ENCODE results near the gene PNPLA5.
"Not testable (repeated sequence)": the region's sequence is repeated elsewhere in the genome, so short reads cannot be mapped to it uniquely, and the experiment has no call there.

Gene PNPLA5

GRCh38 chr22:43919106-43919973, 27.5 kb upstream of the PNPLA5 start:
- CTCF ChIA-PET, result no interaction called here
- DNase-seq (ENCODE audit: extremely low spot score), result no peak
- TF ChIP-seq CTBP1 (IDR thresholded peaks at IDR 0.05; ENCODE audit: borderline replicate concordance) (no peak), PKNOX1 (IDR thresholded peaks at IDR 0.05) (no peak), ARNT (IDR thresholded peaks at IDR 0.05) (no peak), LEF1 (IDR thresholded peaks at IDR 0.05; ENCODE audit: borderline replicate concordance) (no peak), FOXA1 (IDR thresholded peaks at IDR 0.05) (no peak), FOXK2 (IDR thresholded peaks at IDR 0.05) (no peak), ELF4 (IDR thresholded peaks at IDR 0.05) (no peak), TARDBP (IDR thresholded peaks at IDR 0.05) (no peak), SUZ12 (IDR thresholded peaks at IDR 0.05) (no peak), ZNF384 (IDR thresholded peaks at IDR 0.05) (no peak), SP1 (IDR thresholded peaks at IDR 0.05) (no peak)
- POLR2A ChIA-PET, result no interaction called here

- TF ChIP-seq L3MBTL2 (conservative IDR thresholded peaks at IDR 0.05), result no peak
- no peak for TF ChIP-seq BHLHE40 (IDR thresholded peaks at IDR 0.05; ENCODE audit: borderline replicate concordance)
- TF ChIP-seq TARDBP (IDR thresholded peaks at IDR 0.05), result no peak
- TF ChIP-seq NFRKB (IDR thresholded peaks at IDR 0.05), result no peak
- no peak for TF ChIP-seq FOXM1 (IDR thresholded peaks at IDR 0.05; ENCODE audit: borderline replicate concordance)
- no peak for TF ChIP-seq FOXA1 (IDR thresholded peaks at IDR 0.05)
- no peak for TF ChIP-seq ZNF384 (IDR thresholded peaks at IDR 0.05)
- no peak for TF ChIP-seq SP1 (IDR thresholded peaks at IDR 0.05)
- no peak for TF ChIP-seq PKNOX1 (IDR thresholded peaks at IDR 0.05)
- TF ChIP-seq LEF1 (IDR thresholded peaks at IDR 0.05; ENCODE audit: borderline replicate concordance), result no peak
- no peak for TF ChIP-seq FOXK2 (IDR thresholded peaks at IDR 0.05)
- ChIA-PET POLR2A (no interaction called here), CTCF (interaction anchor here (1.3 kb wide), 1 partner anchor 28 kb away, joined by 3 read pairs; no protein-coding TSS in a partner anchor)
- no peak for DNase-seq (ENCODE audit: extremely low spot score)
These were observed 25.7 kb upstream of the PNPLA5 start for GRCh38 chr22:43917521-43917920.

- ChIA-PET CTCF (no interaction called here), POLR2A (no interaction called here)
- no peak for DNase-seq (ENCODE audit: extremely low spot score)
- no peak for TF ChIP-seq PKNOX1 (IDR thresholded peaks at IDR 0.05)
- no peak for TF ChIP-seq CTBP1 (IDR thresholded peaks at IDR 0.05; ENCODE audit: borderline replicate concordance)
- TF ChIP-seq HDGF (IDR thresholded peaks at IDR 0.05; ENCODE audit: borderline replicate concordance), result no peak
These were observed 19.5 kb upstream of the PNPLA5 start for GRCh38 chr22:43911351-43911750.

GRCh38 chr22:43910178-43910695, 18.4 kb upstream of the PNPLA5 start:
- POLR2A ChIA-PET, result interaction anchor here (1.0 kb wide), 1 partner anchor 13 kb away, joined by 3 read pairs; the partner anchor contains the start of gene PNPLA3
- no peak for DNase-seq (ENCODE audit: extremely low spot score)
- TF ChIP-seq FOXK2 (IDR thresholded peaks at IDR 0.05), result no peak
- TF ChIP-seq FOXA1 (IDR thresholded peaks at IDR 0.05), result no peak
- CTCF ChIA-PET, result no interaction called here

- ChIA-PET POLR2A (interaction anchor here (1.0 kb wide), 1 partner anchor 14 kb away, joined by 3 read pairs; the partner anchor contains the start of gene PNPLA3), CTCF (no interaction called here)
- DNase-seq (ENCODE audit: extremely low spot score), result no peak
- TF ChIP-seq FOXM1 (IDR thresholded peaks at IDR 0.05; ENCODE audit: borderline replicate concordance) (no peak), PKNOX1 (IDR thresholded peaks at IDR 0.05) (no peak), HDGF (IDR thresholded peaks at IDR 0.05; ENCODE audit: borderline replicate concordance) (no peak), TARDBP (IDR thresholded peaks at IDR 0.05) (no peak), BHLHE40 (IDR thresholded peaks at IDR 0.05; ENCODE audit: borderline replicate concordance) (no peak), L3MBTL2 (conservative IDR thresholded peaks at IDR 0.05) (no peak), SP1 (IDR thresholded peaks at IDR 0.05) (no peak), LEF1 (IDR thresholded peaks at IDR 0.05; ENCODE audit: borderline replicate concordance) (no peak), SUZ12 (IDR thresholded peaks at IDR 0.05) (no peak), CTBP1 (IDR thresholded peaks at IDR 0.05; ENCODE audit: borderline replicate concordance) (no peak), ZNF384 (IDR thresholded peaks at IDR 0.05) (no peak), ARNT (IDR thresholded peaks at IDR 0.05) (no peak), NFRKB (IDR thresholded peaks at IDR 0.05) (no peak), FOXK2 (IDR thresholded peaks at IDR 0.05) (no peak), FOXA1 (IDR thresholded peaks at IDR 0.05) (no peak), ELF4 (IDR thresholded peaks at IDR 0.05) (no peak)
These were observed 17.9 kb upstream of the PNPLA5 start for GRCh38 chr22:43909708-43910107.

GRCh38 chr22:43905681-43906080, 13.9 kb upstream of the PNPLA5 start:
- no peak for DNase-seq (ENCODE audit: extremely low spot score)
- ChIA-PET CTCF (interaction anchor here (0.6 to 0.9 kb wide), 3 partner anchors 21 to 1220 kb away, joined by 3 to 5 read pairs (median 4); no protein-coding TSS in a partner anchor), POLR2A (no interaction called here)
- TF ChIP-seq SUZ12 (IDR thresholded peaks at IDR 0.05) (no peak), FOXA1 (IDR thresholded peaks at IDR 0.05) (no peak), ARNT (IDR thresholded peaks at IDR 0.05) (no peak), ELF4 (IDR thresholded peaks at IDR 0.05) (no peak), PKNOX1 (IDR thresholded peaks at IDR 0.05) (no peak), CTBP1 (IDR thresholded peaks at IDR 0.05; ENCODE audit: borderline replicate concordance) (no peak), LEF1 (IDR thresholded peaks at IDR 0.05; ENCODE audit: borderline replicate concordance) (no peak), L3MBTL2 (conservative IDR thresholded peaks at IDR 0.05) (no peak), FOXK2 (IDR thresholded peaks at IDR 0.05) (no peak), HDGF (IDR thresholded peaks at IDR 0.05; ENCODE audit: borderline replicate concordance) (no peak), BHLHE40 (IDR thresholded peaks at IDR 0.05; ENCODE audit: borderline replicate concordance) (no peak)

- CTCF ChIA-PET; POLR2A ChIA-PET; DNase-seq (ENCODE audit: extremely low spot score): not testable (repeated sequence)
These were observed 12.6 kb upstream of the PNPLA5 start for GRCh38 chr22:43904412-43904811.

- POLR2A ChIA-PET; DNase-seq (ENCODE audit: extremely low spot score): not testable (repeated sequence)
- CTCF ChIA-PET, result interaction anchor here (0.7 kb wide), 1 partner anchor 20 kb away, joined by 3 read pairs; no protein-coding TSS in a partner anchor
These were observed 11.2 kb upstream of the PNPLA5 start for GRCh38 chr22:43903033-43903432.
